Measurements from ENCODE around the gene BATF3. TPM values are rescaled to one million over a fixed set of nuclear protein-coding genes. Genes with fewer than 3 reads are reported as not detected.

BATF3 gene
- total and polyA plus RNA-seq, 10 donors = 10.8 to 34.0 (median 14.0) TPM

DNA sequence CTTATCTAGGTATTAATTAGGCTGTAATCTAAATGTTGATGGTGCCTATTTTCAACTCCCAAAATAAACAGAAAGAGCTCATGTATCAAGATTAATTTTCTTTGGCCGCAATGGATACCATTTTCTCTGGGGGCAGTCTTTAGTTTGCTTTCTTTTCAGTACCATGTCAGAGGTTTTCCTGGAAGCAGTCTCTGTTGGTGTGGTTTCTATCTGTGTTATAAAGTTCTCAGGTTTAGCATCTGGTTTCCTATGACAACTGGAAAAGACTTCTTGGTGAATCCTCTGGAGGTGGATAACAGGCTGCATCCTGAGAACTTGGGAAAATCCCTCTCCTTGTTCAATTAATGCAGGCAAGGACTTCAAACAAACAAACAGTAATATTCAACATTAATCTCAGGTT lies 38.7 kb upstream of the BATF3 start:
- H3K36me3 ChIP-seq = peaks cover 0 to 53% (median 0%) of the 10 kb centered on the region in 6 donors
- H3K4me1 ChIP-seq = no peaks in the 10 kb centered on the region
- peaks cover 0 to 5% (median 0%) of the 10 kb centered on the region in 8 donors for H3K9me3 ChIP-seq
- no peak for DNase-seq
- WGBS, 5 donors = 81 to 93% (median 83%) methylated on average over 1 of the region's 1 CpG
- intact Hi-C loops (cut with DNase I; ENCODE audit: low total_unique reads) = no loop called here
- no peak overlapping the region for H3K27ac ChIP-seq
- H3K4me3 ChIP-seq = no peak overlapping the region
- TF ChIP-seq, protein P1, sequence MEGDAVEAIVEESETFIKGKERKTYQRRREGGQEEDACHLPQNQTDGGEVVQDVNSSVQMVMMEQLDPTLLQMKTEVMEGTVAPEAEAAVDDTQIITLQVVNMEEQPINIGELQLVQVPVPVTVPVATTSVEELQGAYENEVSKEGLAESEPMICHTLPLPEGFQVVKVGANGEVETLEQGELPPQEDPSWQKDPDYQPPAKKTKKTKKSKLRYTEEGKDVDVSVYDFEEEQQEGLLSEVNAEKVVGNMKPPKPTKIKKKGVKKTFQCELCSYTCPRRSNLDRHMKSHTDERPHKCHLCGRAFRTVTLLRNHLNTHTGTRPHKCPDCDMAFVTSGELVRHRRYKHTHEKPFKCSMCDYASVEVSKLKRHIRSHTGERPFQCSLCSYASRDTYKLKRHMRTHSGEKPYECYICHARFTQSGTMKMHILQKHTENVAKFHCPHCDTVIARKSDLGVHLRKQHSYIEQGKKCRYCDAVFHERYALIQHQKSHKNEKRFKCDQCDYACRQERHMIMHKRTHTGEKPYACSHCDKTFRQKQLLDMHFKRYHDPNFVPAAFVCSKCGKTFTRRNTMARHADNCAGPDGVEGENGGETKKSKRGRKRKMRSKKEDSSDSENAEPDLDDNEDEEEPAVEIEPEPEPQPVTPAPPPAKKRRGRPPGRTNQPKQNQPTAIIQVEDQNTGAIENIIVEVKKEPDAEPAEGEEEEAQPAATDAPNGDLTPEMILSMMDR (IDR thresholded peaks at IDR 0.05 in 8 of 11, conservative IDR thresholded peaks at IDR 0.05 in 3 of 11) = no peak
- TF ChIP-seq POLR2AphosphoS5 (IDR thresholded peaks at IDR 0.05) (no peak), POLR2A (IDR thresholded peaks at IDR 0.05) (no peak)
- H3K27me3 ChIP-seq (replicated peaks in 1 of 7) = no peaks in the 10 kb centered on the region

DNA sequence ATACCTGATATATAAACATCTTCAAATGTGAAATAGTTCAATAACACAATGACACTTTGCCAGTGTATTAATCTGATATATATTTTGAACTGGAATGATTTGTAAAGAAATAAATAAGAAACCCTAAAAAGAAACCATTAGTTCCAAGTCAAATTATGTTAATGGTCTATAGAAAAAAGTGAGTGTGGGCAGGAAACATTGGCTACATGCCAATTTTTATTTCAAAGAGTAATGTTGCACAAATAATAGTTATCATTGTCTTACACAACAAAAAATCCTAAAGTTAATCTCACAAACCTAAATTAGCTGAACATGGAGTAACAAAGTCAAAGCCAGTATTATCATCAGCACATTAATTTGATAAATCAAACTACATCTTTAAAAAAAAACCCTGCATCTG lies 37.9 kb upstream of the BATF3 start:
- intact Hi-C loops (cut with DNase I; ENCODE audit: low total_unique reads) = no loop called here
- Histone ChIP-seq H3K36me3 (peaks cover 0 to 60% (median 0%) of the 10 kb centered on the region in 6 donors), H3K9me3 (peaks cover 0 to 5% (median 0%) of the 10 kb centered on the region in 8 donors), H3K4me1 (no peaks in the 10 kb centered on the region), H3K4me3 (no peak overlapping the region), H3K27ac (no peak overlapping the region), H3K27me3 (replicated peaks in 1 of 7) (no peaks in the 10 kb centered on the region)
- no peak for DNase-seq
- TF ChIP-seq POLR2AphosphoS5 (IDR thresholded peaks at IDR 0.05) = no peak

DNA sequence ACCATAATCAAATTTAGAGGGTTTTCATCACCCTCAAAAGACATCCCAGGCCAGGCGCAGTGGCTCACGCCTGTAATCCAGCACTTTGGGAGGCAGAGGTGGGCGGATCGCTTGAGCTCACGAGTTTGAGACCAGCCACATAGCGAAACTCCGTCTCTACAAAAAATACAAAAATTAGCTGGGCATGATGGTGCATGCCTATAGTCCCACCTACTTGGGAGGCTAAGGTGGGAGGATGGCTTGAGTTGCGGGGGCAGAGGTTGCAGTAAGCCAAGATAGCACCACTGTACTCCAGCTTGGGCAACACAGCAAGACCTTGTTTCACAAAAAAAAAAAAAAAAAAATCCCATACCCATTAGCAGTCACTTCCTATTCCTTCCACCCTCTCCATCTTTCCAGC lies 33.5 kb upstream of the BATF3 start:
- no peak overlapping the region for H3K27ac ChIP-seq
- H3K4me1 ChIP-seq = no peaks in the 10 kb centered on the region
- intact Hi-C loops (cut with DNase I; ENCODE audit: low total_unique reads) = no loop called here
- H3K36me3 ChIP-seq = peaks cover 0 to 46% (median 0%) of the 10 kb centered on the region in 6 donors
- TF ChIP-seq POLR2A (IDR thresholded peaks at IDR 0.05) (no peak), POLR2AphosphoS5 (IDR thresholded peaks at IDR 0.05) (no peak)
- TF ChIP-seq, protein P1 (IDR thresholded peaks at IDR 0.05 in 8 of 11, conservative IDR thresholded peaks at IDR 0.05 in 3 of 11) = no peak
- H3K27me3 ChIP-seq (replicated peaks in 1 of 7) = no peaks in the 10 kb centered on the region
- no peak for DNase-seq
- WGBS, 5 donors = 96 to 98% (median 97%) methylated on average over 8 of the region's 8 CpGs
- no peaks in the 10 kb centered on the region for H3K9me3 ChIP-seq
- H3K4me3 ChIP-seq = no peak overlapping the region

DNA sequence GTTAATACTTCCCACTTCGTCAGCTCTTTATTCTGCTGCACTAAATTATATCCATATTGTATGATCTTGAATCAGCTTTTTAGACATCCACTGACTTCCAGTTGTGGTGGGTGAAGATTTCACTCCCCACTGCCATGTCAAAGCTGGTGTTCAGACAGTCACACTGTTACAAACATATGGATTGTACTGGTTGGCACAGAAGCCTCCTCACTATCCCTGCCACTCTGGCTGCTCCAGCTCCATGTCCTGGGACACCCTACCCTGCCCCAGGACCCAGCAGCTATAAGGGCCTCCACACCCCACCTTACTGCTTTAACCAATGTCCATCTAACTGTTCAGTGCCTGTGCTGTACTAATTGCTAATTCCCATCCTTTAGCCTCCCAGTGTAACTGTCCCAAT lies 32.0 kb upstream of the BATF3 start:
- WGBS, 5 donors = 82 to 97% (median 88%) methylated on average over 1 of the region's 1 CpG
- H3K27ac ChIP-seq = no peak overlapping the region
- peaks cover 0 to 49% (median 0%) of the 10 kb centered on the region in 6 donors for H3K36me3 ChIP-seq
- TF ChIP-seq POLR2AphosphoS5 (IDR thresholded peaks at IDR 0.05) (no peak), POLR2A (IDR thresholded peaks at IDR 0.05) (no peak)
- TF ChIP-seq, protein P1 (IDR thresholded peaks at IDR 0.05 in 8 of 11, conservative IDR thresholded peaks at IDR 0.05 in 3 of 11) = no peak
- H3K27me3 ChIP-seq (replicated peaks in 1 of 7) = no peaks in the 10 kb centered on the region
- H3K4me1 ChIP-seq = no peaks in the 10 kb centered on the region
- H3K4me3 ChIP-seq = no peak overlapping the region
- intact Hi-C loops (cut with DNase I; ENCODE audit: low total_unique reads) = no loop called here
- DNase-seq = no peak
- H3K9me3 ChIP-seq = no peaks in the 10 kb centered on the region

DNA sequence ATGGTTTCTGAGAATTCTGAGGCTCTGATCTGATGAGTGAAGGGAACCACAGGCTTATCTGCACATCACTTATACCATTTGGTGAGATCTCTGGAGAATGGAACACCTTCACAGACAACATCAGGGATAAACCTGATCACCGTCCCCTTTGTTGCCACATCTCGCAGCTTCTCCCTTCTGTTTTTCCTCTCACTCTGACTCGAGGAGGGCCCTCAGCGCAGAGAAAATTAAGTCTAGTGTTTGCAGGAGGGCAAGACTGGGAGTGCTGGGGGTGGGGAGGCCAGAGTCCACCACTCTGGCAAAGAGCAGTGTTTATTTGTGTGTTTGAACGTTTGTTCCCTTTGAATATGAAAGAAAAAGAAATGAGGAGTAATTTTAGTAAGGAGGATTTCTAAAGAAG lies 29.0 kb upstream of the BATF3 start:
- 73 to 83% (median 78%) methylated on average over 5 of the region's 5 CpGs for WGBS, 5 donors
- TF ChIP-seq POLR2AphosphoS5 (IDR thresholded peaks at IDR 0.05) = no peak
- TF ChIP-seq, protein P1 (IDR thresholded peaks at IDR 0.05 in 8 of 11, conservative IDR thresholded peaks at IDR 0.05 in 3 of 11) = no peak
- no peak for TF ChIP-seq POLR2A (IDR thresholded peaks at IDR 0.05)
- H3K36me3 ChIP-seq = peaks cover 0 to 27% (median 0%) of the 10 kb centered on the region in 6 donors
- intact Hi-C loops (cut with DNase I; ENCODE audit: low total_unique reads) = no loop called here
- peaks cover 0 to 6% (median 0%) of the 10 kb centered on the region in 8 donors for H3K9me3 ChIP-seq
- DNase-seq = no peak
- H3K4me3 ChIP-seq = no peak overlapping the region
- H3K27ac ChIP-seq = no peak overlapping the region
- no peaks in the 10 kb centered on the region for H3K27me3 ChIP-seq (replicated peaks in 1 of 7)
- H3K4me1 ChIP-seq = no peaks in the 10 kb centered on the region

All from spleen (tissue), 11 donors.